GM12878 (cell line): ENCODE measurements around the gene C22orf42. TPM values are rescaled to one million over a fixed set of nuclear protein-coding genes. Genes with fewer than 3 reads are reported as not detected.

Experiments used
- ATAC-seq: fragments of 200-7000 bp; cut with Tn5 transposase; 3 replicates; pipeline ENCODE4 v1.9.1; 2020; ENCODE audit warnings: mild to moderate bottlenecking, moderate library complexity
- BruUV-seq: library from RNA; stranded (reverse); fragments of 400-500 nt; replicated peaks from 2 replicates; lab custom pipeline; 2021; lab: Mats Ljungman, UMichigan
- CTCF ChIA-PET: fragments of 300-600 bp; sonication (Branson Sonifier 250); formaldehyde crosslinking; extraction: SDS; loops from one replicate; lab custom pipeline; 2021; ENCODE audit warnings: inconsistent platforms; lab: Yijun Ruan, JAX
- POLR2A ChIA-PET: fragments of 350-600 bp; formaldehyde crosslinking; extraction: SDS; loops from one replicate; lab custom pipeline; 2021; ENCODE audit warnings: inconsistent platforms; lab: Charles Lee
- RAD21 ChIA-PET: fragments of 300-600 bp; sonication (Branson Sonifier 250); formaldehyde crosslinking; loops from one replicate; lab custom pipeline; 2023; ENCODE audit warnings: antibody characterized with exemption; ENCODE audit not compliant: unreplicated experiment; lab: Charles Lee
- SMC1A ChIA-PET: fragments of 300-600 bp; sonication (Branson Sonifier 250); formaldehyde crosslinking; loops from one replicate; lab custom pipeline; 2023; ENCODE audit not compliant: unreplicated experiment, uncharacterized antibody; lab: Charles Lee
- DNase-seq: peaks from one replicate; pipeline ENCODE4 v3.0.0-alpha.2; 2011; ENCODE audit warnings: low read depth, low spot score
- FAIRE-seq: peaks from 3 replicates; lab custom pipeline; 2011; peaks lifted over from hg19 to GRCh38; lab: Jason Lieb, UNC
- H2AFZ ChIP-seq: 2 replicates; pipeline ENCODE4 v1.6.0; 2011; ENCODE audit warnings: low read depth, low read length, control low read depth; ENCODE audit not compliant: control insufficient read depth
- H3K27ac ChIP-seq: 2 replicates; pipeline ENCODE4 v1.5.1; 2011; ENCODE audit warnings: control low read depth; ENCODE audit not compliant: control insufficient read depth, insufficient read depth
- H3K27me3 ChIP-seq, 2 experiments: replicated peaks in 1 of 2; 2 replicates each; pipeline versions ENCODE4 v1.6.0 to v1.6.1; 2011; ENCODE audit warnings: low read length in 1 of 2; ENCODE audit not compliant: control insufficient read depth in 2 of 2, insufficient read depth in 2 of 2
- H3K36me3 ChIP-seq, 2 experiments: 2 replicates each; pipeline ENCODE4 v1.5.1; 2011; ENCODE audit warnings: low read length in 1 of 2; ENCODE audit not compliant: control insufficient read depth in 2 of 2, insufficient read depth in 2 of 2
- H3K4me1 ChIP-seq: 2 replicates; pipeline ENCODE4 v1.6.1; 2011; ENCODE audit warnings: mild to moderate bottlenecking, low read length, moderate library complexity, mixed read lengths; ENCODE audit not compliant: control insufficient read depth, insufficient read depth
- H3K4me2 ChIP-seq: 2 replicates; pipeline ENCODE4 v1.6.0; 2011; ENCODE audit warnings: control low read depth; ENCODE audit not compliant: control insufficient read depth, insufficient read depth
- H3K4me3 ChIP-seq: fragments of 200-600 bp; sonication (generic); 2 replicates; pipeline ENCODE4 v1.5.1; 2016
- H3K79me2 ChIP-seq: 2 replicates; pipeline ENCODE4 v1.6.0; 2011; ENCODE audit warnings: low read length; ENCODE audit not compliant: control insufficient read depth, insufficient read depth
- H3K9ac ChIP-seq: 2 replicates; pipeline ENCODE4 v1.8.0; 2011; ENCODE audit warnings: low read length, control low read depth, mixed read lengths; ENCODE audit not compliant: control insufficient read depth, insufficient read depth
- H3K9me3 ChIP-seq: replicated peaks from 3 replicates; pipeline ENCODE4 v1.5.1; 2011; ENCODE audit warnings: mild to moderate bottlenecking, low read length; ENCODE audit not compliant: control insufficient read depth, insufficient read depth
- H4K20me1 ChIP-seq: 2 replicates; pipeline ENCODE4 v1.6.0; 2011; ENCODE audit not compliant: control insufficient read depth, insufficient read depth
- CEBPZ ChIP-seq: fragments of 150-350 bp; IDR thresholded peaks from 2 replicates; pipeline ENCODE4 v1.6.1; 2016; ENCODE audit warnings: low read depth, low read length
- CTCF ChIP-seq, 3 experiments: IDR thresholded peaks in 2 of 3; conservative IDR thresholded peaks in 1 of 3; 2 replicates each; pipeline ENCODE4 v1.5.1; 2011; ENCODE audit warnings: low read depth in 3 of 3, low read length in 3 of 3, mild to moderate bottlenecking in 3 of 3, control low read depth in 2 of 3, moderate library complexity in 2 of 3, inconsistent platforms in 1 of 3, mixed read lengths in 1 of 3; ENCODE audit not compliant: control insufficient read depth in 2 of 3, insufficient read depth in 1 of 3; ENCODE audit errors: extremely low read depth in 1 of 3
- WGBS: methylation state at CpG from one replicate; pipeline ENCODE4 v1.1.6; 2016; ENCODE audit warnings: low lambda C conversion rate; ENCODE audit not compliant: insufficient replicate concordance, insufficient coverage; ENCODE audit errors: missing lambda C conversion rate; 5-methylcytosine and 5-hydroxymethylcytosine counted together
- in situ Hi-C: fragments of 300-500 bp; cut with MboI; formaldehyde crosslinking; loops from 9 replicates; pipeline ENCODE4 v1.14.3; 2018; ENCODE audit warnings: mixed read lengths
- intact Hi-C: fragments of 100-400 bp; cut with micrococcal nuclease; formaldehyde crosslinking; loops from one replicate; pipeline ENCODE4 v1.14.2; 2022; ENCODE audit not compliant: unreplicated experiment
- polyA plus RNA-seq, 11 experiments: library from polyadenylated mRNA; depleted of rRNA in 4 of 11; unstranded in 6 of 11; stranded (reverse) in 5 of 11; fragments of >200 nt; fragmentation: Nextera tagmentation in 4 of 11; fragmentation: Illumina TruSeq in 1 of 11; extraction: Ambion mirVana in 4 of 11; extraction: Trizol in 1 of 11; gene quantifications; 1 replicate in 1 of 11; 2 replicates in 10 of 11; pipeline versions ENCODE4 v1.2.1 to v1.2.3, GENCODE V29; 2011 to 2016; ENCODE audit warnings: inconsistent platforms in 2 of 11, missing spikeins in 2 of 11, low read depth in 1 of 11
- total RNA-seq, 4 experiments: library from RNA; depleted of rRNA in 3 of 4; stranded (reverse); fragments of >200 nt in 3 of 4; fragmentation: Illumina TruSeq in 1 of 4; extraction: Trizol in 1 of 4; gene quantifications; 2 replicates each; pipeline versions ENCODE4 v1.2.1 to v1.2.3, GENCODE V29; 2013 to 2021

Gene C22orf42
- total and polyA plus RNA-seq, 10 of the 15 experiments (the other 5 are each of a cell fraction or from before 2014, with no cell fraction given), result not detected

GRCh38 chr22:32204856-32205722 lies 46.0 kb upstream of the C22orf42 start, which contains the start of gene RFPL2:
Gene RFPL2, minus strand, starts transcription at chr22:32205073. Its CDS starts 2,622 bp downstream, at chr22:32202451.
- CTCF ChIA-PET, result no interaction called here
- TF ChIP-seq CEBPZ, result no peak
- TF ChIP-seq CTCF (IDR thresholded peaks at IDR 0.05 in 2 of 3, conservative IDR thresholded peaks at IDR 0.05 in 1 of 3; ENCODE audit: control insufficient read depth in 2 of 3, extremely low read depth in 1 of 3, insufficient read depth in 1 of 3, low read depth in 3 of 3, low read length in 3 of 3), result no peak
- intact Hi-C loops (loop anchor here (5.0 to 10.0 kb wide), 3 partner anchors 100 to 267 kb away; partner anchors contain the start of gene FBXO7), in situ Hi-C loops (no loop called here)
- SMC1A ChIA-PET, result no interaction called here
- Histone ChIP-seq H3K27me3 (peaks cover 0 to 4% of the 10 kb centered on the region in 2 experiments; a peak in 2 of 4 replicates), H3K27ac (no peak within 1 kb of the TSS), H3K36me3 (no peaks in the 10 kb centered on the region), H3K4me3 (no peak within 1 kb of the TSS), H3K9ac (no peak within 1 kb of the TSS), H3K4me2 (no peak within 1 kb of the TSS), H3K9me3 (no peaks in the 10 kb centered on the region), H2AFZ (no peak within 1 kb of the TSS), H4K20me1 (no peaks in the 10 kb centered on the region), H3K4me1 (no peaks in the 10 kb centered on the region), H3K79me2 (no peaks in the 10 kb centered on the region)
- POLR2A ChIA-PET, result no interaction called here
- BruUV-seq, result no TSS peak
- no peak for DNase-seq
- RAD21 ChIA-PET, result no interaction called here
- 61% methylated on average over 39 of the region's 41 CpGs for WGBS
- peak; percentile 53 for ATAC-seq
- no peak for FAIRE-seq
